Measurements from ENCODE around the gene SKAP1.

- TF ChIP-seq CTCF (IDR thresholded peaks at IDR 0.05), result no peak
- no peak for TF ChIP-seq POLR2AphosphoS5 (IDR thresholded peaks at IDR 0.05)
- no peak for TF ChIP-seq EP300 (IDR thresholded peaks at IDR 0.05)
- TF ChIP-seq POLR2A (IDR thresholded peaks at IDR 0.05), result no peak
These were observed 153.2 kb downstream of the SKAP1 start for GRCh38 chr17:48276776-48277175.

Measured in stomach (tissue), 4 donors.